GM12878 (cell line): ENCODE measurements around the gene MAMLD1. TPM values are rescaled to one million over a fixed set of nuclear protein-coding genes. Genes with fewer than 3 reads are reported as not detected.

Experiments
- ATAC-seq: fragments of 200-7000 bp; cut with Tn5 transposase; 3 replicates; pipeline ENCODE4 v1.9.1; 2020; ENCODE audit warnings: mild to moderate bottlenecking, moderate library complexity
- BruUV-seq: library from RNA; stranded (reverse); fragments of 400-500 nt; replicated peaks from 2 replicates; lab custom pipeline; 2021; lab: Mats Ljungman, UMichigan
- CTCF ChIA-PET: fragments of 300-600 bp; sonication (Branson Sonifier 250); formaldehyde crosslinking; extraction: SDS; loops from one replicate; lab custom pipeline; 2021; ENCODE audit warnings: inconsistent platforms; lab: Yijun Ruan, JAX
- POLR2A ChIA-PET: fragments of 350-600 bp; formaldehyde crosslinking; extraction: SDS; loops from one replicate; lab custom pipeline; 2021; ENCODE audit warnings: inconsistent platforms; lab: Charles Lee
- RAD21 ChIA-PET: fragments of 300-600 bp; sonication (Branson Sonifier 250); formaldehyde crosslinking; loops from one replicate; lab custom pipeline; 2023; ENCODE audit warnings: antibody characterized with exemption; ENCODE audit not compliant: unreplicated experiment; lab: Charles Lee
- SMC1A ChIA-PET: fragments of 300-600 bp; sonication (Branson Sonifier 250); formaldehyde crosslinking; loops from one replicate; lab custom pipeline; 2023; ENCODE audit not compliant: unreplicated experiment, uncharacterized antibody; lab: Charles Lee
- DNase-seq: peaks from one replicate; pipeline ENCODE4 v3.0.0-alpha.2; 2011; ENCODE audit warnings: low read depth, low spot score
- FAIRE-seq: peaks from 3 replicates; lab custom pipeline; 2011; peaks lifted over from hg19 to GRCh38; lab: Jason Lieb, UNC
- H2AFZ ChIP-seq: 2 replicates; pipeline ENCODE4 v1.6.0; 2011; ENCODE audit warnings: low read depth, low read length, control low read depth; ENCODE audit not compliant: control insufficient read depth
- H3K27ac ChIP-seq: 2 replicates; pipeline ENCODE4 v1.5.1; 2011; ENCODE audit warnings: control low read depth; ENCODE audit not compliant: control insufficient read depth, insufficient read depth
- H3K27me3 ChIP-seq, 2 experiments: replicated peaks in 1 of 2; 2 replicates each; pipeline versions ENCODE4 v1.6.0 to v1.6.1; 2011; ENCODE audit warnings: low read length in 1 of 2; ENCODE audit not compliant: control insufficient read depth in 2 of 2, insufficient read depth in 2 of 2
- H3K36me3 ChIP-seq, 2 experiments: 2 replicates each; pipeline ENCODE4 v1.5.1; 2011; ENCODE audit warnings: low read length in 1 of 2; ENCODE audit not compliant: control insufficient read depth in 2 of 2, insufficient read depth in 2 of 2
- H3K4me1 ChIP-seq: 2 replicates; pipeline ENCODE4 v1.6.1; 2011; ENCODE audit warnings: mild to moderate bottlenecking, low read length, moderate library complexity, mixed read lengths; ENCODE audit not compliant: control insufficient read depth, insufficient read depth
- H3K4me2 ChIP-seq: 2 replicates; pipeline ENCODE4 v1.6.0; 2011; ENCODE audit warnings: control low read depth; ENCODE audit not compliant: control insufficient read depth, insufficient read depth
- H3K4me3 ChIP-seq: fragments of 200-600 bp; sonication (generic); 2 replicates; pipeline ENCODE4 v1.5.1; 2016
- H3K79me2 ChIP-seq: 2 replicates; pipeline ENCODE4 v1.6.0; 2011; ENCODE audit warnings: low read length; ENCODE audit not compliant: control insufficient read depth, insufficient read depth
- H3K9ac ChIP-seq: 2 replicates; pipeline ENCODE4 v1.8.0; 2011; ENCODE audit warnings: low read length, control low read depth, mixed read lengths; ENCODE audit not compliant: control insufficient read depth, insufficient read depth
- H3K9me3 ChIP-seq: replicated peaks from 3 replicates; pipeline ENCODE4 v1.5.1; 2011; ENCODE audit warnings: mild to moderate bottlenecking, low read length; ENCODE audit not compliant: control insufficient read depth, insufficient read depth
- H4K20me1 ChIP-seq: 2 replicates; pipeline ENCODE4 v1.6.0; 2011; ENCODE audit not compliant: control insufficient read depth, insufficient read depth
- BCLAF1 ChIP-seq: fragments of 450-650 bp; IDR thresholded peaks from 2 replicates; pipeline ENCODE4 v1.6.1; 2017; ENCODE audit warnings: antibody characterized with exemption, mild to moderate bottlenecking, moderate library complexity
- CREM ChIP-seq: IDR thresholded peaks from 2 replicates; pipeline ENCODE4 v1.6.1; 2014; ENCODE audit warnings: antibody characterized with exemption, low read depth
- EZH2 ChIP-seq: IDR thresholded peaks from 2 replicates; pipeline ENCODE4 v1.6.1; 2012; ENCODE audit warnings: low read depth, mild to moderate bottlenecking, control low read depth, inconsistent platforms, low read length, borderline replicate concordance; ENCODE audit not compliant: control insufficient read depth
- IKZF1 ChIP-seq: fragments of 450-650 bp; conservative IDR thresholded peaks from 2 replicates; pipeline ENCODE4 v1.6.1; 2017; ENCODE audit warnings: antibody characterized with exemption, mild to moderate bottlenecking
- IRF4 ChIP-seq: IDR thresholded peaks from 2 replicates; pipeline ENCODE4 v1.6.1; 2011; ENCODE audit warnings: low read depth, low read length
- MYB ChIP-seq: fragments of 150-350 bp; IDR thresholded peaks from 2 replicates; pipeline ENCODE4 v1.6.1; 2014; ENCODE audit warnings: mild to moderate bottlenecking, low read depth, low read length, borderline replicate concordance
- NR2C1 ChIP-seq: fragments of 450-650 bp; IDR thresholded peaks from 2 replicates; pipeline ENCODE4 v1.6.1; 2017; ENCODE audit warnings: antibody characterized with exemption, mild to moderate bottlenecking, moderate library complexity
- PML ChIP-seq: IDR thresholded peaks from 2 replicates; pipeline ENCODE4 v1.6.1; 2012; ENCODE audit warnings: low read length, inconsistent platforms
- RAD51 ChIP-seq: fragments of 450-650 bp; IDR thresholded peaks from 2 replicates; pipeline ENCODE4 v1.6.1; 2016; ENCODE audit warnings: moderate library complexity, mild to moderate bottlenecking, inconsistent platforms
- RB1 ChIP-seq: fragments of 450-650 bp; formaldehyde crosslinking; IDR thresholded peaks from 2 replicates; pipeline ENCODE4 v1.6.1; 2017; ENCODE audit warnings: mild to moderate bottlenecking, borderline replicate concordance
- SMAD5 ChIP-seq: IDR thresholded peaks from 2 replicates; pipeline ENCODE4 v1.6.1; 2016; ENCODE audit warnings: antibody characterized with exemption, low read depth
- USF2 ChIP-seq: IDR thresholded peaks from 2 replicates; pipeline ENCODE4 v1.6.1; 2011; ENCODE audit warnings: low read depth, low read length, improper control_type of control experiment, borderline replicate concordance
- ZBTB40 ChIP-seq: fragments of 450-650 bp; IDR thresholded peaks from 2 replicates; pipeline ENCODE4 v1.6.1; 2016; ENCODE audit warnings: mild to moderate bottlenecking, moderate library complexity, borderline replicate concordance
- ZNF274 ChIP-seq: IDR thresholded peaks from one replicate; pipeline ENCODE4 v1.8.0; 2011; ENCODE audit not compliant: insufficient read length, insufficient read depth
- WGBS: methylation state at CpG from one replicate; pipeline ENCODE4 v1.1.6; 2016; ENCODE audit warnings: low lambda C conversion rate; ENCODE audit not compliant: insufficient replicate concordance, insufficient coverage; ENCODE audit errors: missing lambda C conversion rate; 5-methylcytosine and 5-hydroxymethylcytosine counted together
- in situ Hi-C: fragments of 300-500 bp; cut with MboI; formaldehyde crosslinking; loops from 9 replicates; pipeline ENCODE4 v1.14.3; 2018; ENCODE audit warnings: mixed read lengths
- intact Hi-C: fragments of 100-400 bp; cut with micrococcal nuclease; formaldehyde crosslinking; loops from one replicate; pipeline ENCODE4 v1.14.2; 2022; ENCODE audit not compliant: unreplicated experiment
- polyA plus RNA-seq, 11 experiments: library from polyadenylated mRNA; depleted of rRNA in 4 of 11; unstranded in 6 of 11; stranded (reverse) in 5 of 11; fragments of >200 nt; fragmentation: Nextera tagmentation in 4 of 11; fragmentation: Illumina TruSeq in 1 of 11; extraction: Ambion mirVana in 4 of 11; extraction: Trizol in 1 of 11; gene quantifications; 1 replicate in 1 of 11; 2 replicates in 10 of 11; pipeline versions ENCODE4 v1.2.1 to v1.2.3, GENCODE V29; 2011 to 2016; ENCODE audit warnings: inconsistent platforms in 2 of 11, missing spikeins in 2 of 11, low read depth in 1 of 11
- total RNA-seq, 4 experiments: library from RNA; depleted of rRNA in 3 of 4; stranded (reverse); fragments of >200 nt in 3 of 4; fragmentation: Illumina TruSeq in 1 of 4; extraction: Trizol in 1 of 4; gene quantifications; 2 replicates each; pipeline versions ENCODE4 v1.2.1 to v1.2.3, GENCODE V29; 2013 to 2021

The MAMLD1 gene
- total and polyA plus RNA-seq, 10 of the 15 experiments (the other 5 are each of a cell fraction or from before 2014, with no cell fraction given): 0.03 to 0.05 TPM; not detected in 8

- no peak for FAIRE-seq
- Histone ChIP-seq H3K4me3 (no peak overlapping the region), H4K20me1 (no peaks in the 10 kb centered on the region), H3K36me3 (no peaks in the 10 kb centered on the region), H3K4me2 (no peak overlapping the region), H3K27ac (no peak overlapping the region), H3K27me3 (peaks cover 0 to 3% of the 10 kb centered on the region in 2 experiments; a peak in 1 of 4 replicates), H2AFZ (no peak overlapping the region), H3K79me2 (no peaks in the 10 kb centered on the region), H3K9me3 (no peaks in the 10 kb centered on the region; the same call in 2 of the 3 replicates), H3K9ac (no peak overlapping the region), H3K4me1 (no peaks in the 10 kb centered on the region)
- CTCF ChIA-PET: no interaction called here
- in situ Hi-C loops (no loop called here), intact Hi-C loops (no loop called here)
- POLR2A ChIA-PET: no interaction called here
- SMC1A ChIA-PET: no interaction called here
- no peak for TF ChIP-seq PML
- no peak for TF ChIP-seq ZBTB40
- no peak for TF ChIP-seq NR2C1
- TF ChIP-seq MYB: no peak
- TF ChIP-seq IRF4: no peak
- TF ChIP-seq ZNF274: no peak
- no peak for TF ChIP-seq RB1
- TF ChIP-seq SMAD5: no peak
- no peak for TF ChIP-seq RAD51
- no peak for TF ChIP-seq IKZF1
- TF ChIP-seq USF2: no peak
- TF ChIP-seq EZH2: no peak
- TF ChIP-seq BCLAF1: no peak
- TF ChIP-seq CREM: no peak
- no peak for ATAC-seq
- no peak for DNase-seq
- no TSS peak for BruUV-seq
- 29% methylated on average over 4 of the region's 4 CpGs for WGBS
- RAD21 ChIA-PET: no interaction called here
Measured at GRCh38 chrX:150348365-150348764, 14.8 kb upstream of the MAMLD1 start.
